HG03103 (cell line): ENCODE results near the gene HLCS.
"Not testable (repeated sequence)": the region's sequence is repeated elsewhere in the genome, so short reads cannot be mapped to it uniquely, and the experiment has no call there.

Source experiments
- ATAC-seq: cut with Tn5 transposase; IDR thresholded peaks from one replicate; pipeline ENCODE4 v1.9.1; 2021; ENCODE audit warnings: low read depth; ENCODE audit not compliant: unreplicated experiment

HLCS gene

GRCh38 chr21:36820176-36821031 is 146.1 kb downstream of the HLCS start:
- no peak for ATAC-seq

GRCh38 chr21:36817732-36818450 is 148.6 kb downstream of the HLCS start:
- ATAC-seq: no peak

GRCh38 chr21:36816561-36817130 is 149.8 kb downstream of the HLCS start:
- no peak for ATAC-seq

DNA sequence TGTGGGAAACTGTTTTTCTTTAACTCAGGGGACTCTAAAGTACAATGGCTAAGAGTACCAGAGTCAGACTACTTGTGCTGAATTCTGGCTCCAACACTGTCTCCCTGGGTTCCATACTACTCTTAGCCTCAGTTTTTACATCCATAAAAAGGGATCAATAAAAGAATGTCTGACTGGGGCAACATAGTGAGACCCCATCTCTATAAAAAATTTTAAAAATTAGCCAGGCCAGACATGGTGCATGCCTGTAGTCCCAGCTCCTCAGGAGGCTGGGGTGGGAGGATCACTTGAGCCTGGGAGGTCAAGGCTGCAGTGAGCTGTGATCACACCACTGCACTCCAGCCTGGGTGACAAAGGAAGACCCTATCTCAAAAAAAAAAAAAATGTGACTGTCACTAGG is 150.4 kb downstream of the HLCS start:
- not testable (repeated sequence) for ATAC-seq

DNA sequence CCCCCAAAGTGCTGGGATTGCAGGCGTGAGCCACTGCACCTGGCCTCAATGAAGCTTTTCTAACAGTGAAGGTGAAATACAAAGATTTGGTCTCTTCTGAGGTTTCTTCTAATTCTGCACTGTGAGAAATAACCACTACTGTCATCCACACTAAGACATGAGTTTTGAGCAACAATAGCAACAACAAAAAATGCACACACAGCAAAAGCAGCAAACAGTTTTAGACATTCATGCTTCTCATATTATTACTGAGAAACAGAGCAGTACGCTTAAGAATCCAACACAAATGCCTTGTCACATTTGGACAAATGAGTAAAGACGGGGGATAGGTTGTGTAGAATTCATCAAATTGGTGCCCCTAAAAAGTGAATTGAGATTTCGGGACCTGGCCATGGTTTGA is 151.2 kb downstream of the HLCS start:
- ATAC-seq: no peak

- ATAC-seq: no peak
Observed at GRCh38 chr21:36813052-36813451, 153.4 kb downstream of the HLCS start.

- ATAC-seq: no peak
Observed at GRCh38 chr21:36811762-36812161, 154.7 kb downstream of the HLCS start.

DNA sequence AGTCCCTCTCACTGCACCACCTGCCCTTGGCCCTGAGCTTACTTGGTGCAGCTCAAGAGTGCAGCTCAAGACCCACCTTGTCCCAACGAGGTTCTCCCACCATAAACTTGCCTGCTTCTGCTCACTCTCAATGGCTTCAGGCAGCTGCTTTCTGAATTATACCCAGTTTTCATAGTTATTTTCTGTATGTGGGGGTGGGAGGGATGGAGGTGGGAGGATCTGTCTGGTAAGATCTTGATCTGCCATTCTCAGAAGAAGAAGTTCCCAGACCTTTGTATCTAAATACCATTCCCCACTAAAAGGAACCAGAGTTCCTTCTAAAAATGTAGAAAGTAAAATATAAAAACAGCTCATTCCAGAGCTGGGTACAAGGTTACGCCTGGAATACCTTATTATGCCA is 156.0 kb downstream of the HLCS start:
- no peak for ATAC-seq

DNA sequence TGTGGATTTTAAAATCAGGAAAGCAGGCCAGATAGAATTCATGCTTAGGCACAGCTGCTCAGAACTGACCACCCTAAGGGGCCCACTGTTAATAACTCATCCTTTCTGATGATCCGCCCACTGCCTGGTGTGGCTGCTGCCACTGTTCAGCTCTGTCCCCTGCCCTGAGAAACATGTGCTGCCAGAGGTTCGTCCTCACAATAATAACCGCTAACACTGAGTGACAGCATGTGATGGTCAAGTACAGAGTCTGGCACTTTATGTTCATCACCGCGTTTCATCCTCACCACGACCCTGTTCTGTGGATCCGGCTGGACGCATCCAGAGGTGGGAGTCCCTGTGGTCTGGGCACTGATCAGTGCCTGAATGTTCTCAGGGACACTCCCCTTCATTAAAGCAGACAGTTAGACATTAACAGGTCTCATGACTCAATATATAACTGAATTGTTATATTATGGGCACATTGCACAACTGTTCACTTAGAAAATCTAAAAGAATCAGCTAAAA is 159.0 kb downstream of the HLCS start:
- no peak for ATAC-seq

DNA sequence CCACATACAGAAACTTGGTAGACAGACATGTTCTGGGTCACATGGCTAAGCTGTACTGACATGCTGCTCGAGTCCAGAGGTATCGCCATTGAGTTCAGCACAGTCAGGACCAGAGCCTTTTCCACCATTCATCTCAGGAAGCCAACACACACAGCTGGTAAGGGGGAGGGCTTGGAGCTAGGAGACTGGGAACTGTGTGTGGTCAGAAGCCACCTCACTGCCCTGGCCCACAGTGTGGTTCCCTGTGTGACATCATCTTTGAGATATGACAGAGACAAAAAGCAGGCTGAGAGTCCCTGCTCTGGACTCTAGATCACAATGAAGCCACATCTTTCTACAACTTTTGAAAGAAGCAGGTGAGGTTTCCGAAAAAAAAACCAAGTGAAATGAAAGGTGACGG is 160.4 kb downstream of the HLCS start:
- no peak for ATAC-seq

GRCh38 chr21:36804874-36805611 is 161.4 kb downstream of the HLCS start:
- ATAC-seq: no peak

- no peak for ATAC-seq
Observed at GRCh38 chr21:36803816-36804439, 162.5 kb downstream of the HLCS start.

GRCh38 chr21:36803051-36803645 is 163.3 kb downstream of the HLCS start:
- no peak for ATAC-seq

- no peak for ATAC-seq
Observed at GRCh38 chr21:36800734-36801133, 165.7 kb downstream of the HLCS start.

DNA sequence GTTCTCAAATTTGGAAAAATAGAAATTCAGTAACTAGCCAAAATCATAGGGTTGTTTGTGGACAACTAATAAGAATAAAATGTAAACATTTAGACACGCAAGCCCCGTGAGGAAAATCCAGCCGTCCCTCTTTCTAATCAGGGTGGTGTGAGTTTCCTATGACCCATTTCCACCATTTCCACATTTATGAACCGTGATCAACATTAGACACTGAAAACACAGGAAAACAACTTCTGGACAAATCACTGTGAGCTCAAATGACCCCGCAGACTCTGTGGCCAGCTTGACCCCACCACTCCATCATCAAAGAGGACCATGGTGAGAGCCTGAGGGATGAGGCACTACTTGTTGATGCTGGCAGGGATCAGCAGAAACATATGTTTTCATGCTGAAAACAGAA is 166.6 kb downstream of the HLCS start:
- ATAC-seq: no peak

GRCh38 chr21:36798491-36798890 is 168.0 kb downstream of the HLCS start:
- no peak for ATAC-seq

- no peak for ATAC-seq
Observed at GRCh38 chr21:36796070-36796469, 170.4 kb downstream of the HLCS start.

DNA sequence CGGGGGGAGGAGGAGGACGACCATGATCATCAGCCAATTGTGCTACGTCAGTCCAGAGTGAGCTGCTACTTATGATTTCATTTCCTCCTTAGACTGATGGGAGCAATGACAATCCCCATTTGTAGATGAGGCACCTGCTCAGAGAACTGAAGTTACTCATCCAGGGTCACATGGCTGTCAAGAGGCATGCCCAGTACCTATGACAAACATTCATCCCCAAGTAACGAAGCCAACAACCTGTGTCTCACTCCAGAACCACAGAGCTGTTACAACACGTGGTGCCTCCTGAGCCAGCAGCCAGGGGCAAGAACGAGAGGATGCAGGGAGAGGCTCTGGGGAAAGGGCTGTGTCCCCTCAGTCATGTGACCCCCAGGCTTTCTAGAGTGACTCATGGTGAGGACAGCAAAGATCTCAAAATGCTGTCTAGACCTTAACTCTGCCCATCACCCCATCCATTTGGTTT is 173.9 kb downstream of the HLCS start:
- ATAC-seq: no peak

- ATAC-seq: no peak
Observed at GRCh38 chr21:36791695-36792470, 174.6 kb downstream of the HLCS start.
